COLO829 (cell line): Measurements from ENCODE around the gene MTCH1.

ENCODE experiments used
- DNase-seq: peaks from one replicate; pipeline ENCODE4 v3.0.0; 2012; ENCODE audit warnings: low spot score

Gene MTCH1

GRCh38 chr6:36926708-36927513 lies 59.1 kb downstream of the MTCH1 start:
- no peak for DNase-seq

- DNase-seq: no peak
Measured at GRCh38 chr6:36925809-36926208, 60.2 kb downstream of the MTCH1 start.

DNA sequence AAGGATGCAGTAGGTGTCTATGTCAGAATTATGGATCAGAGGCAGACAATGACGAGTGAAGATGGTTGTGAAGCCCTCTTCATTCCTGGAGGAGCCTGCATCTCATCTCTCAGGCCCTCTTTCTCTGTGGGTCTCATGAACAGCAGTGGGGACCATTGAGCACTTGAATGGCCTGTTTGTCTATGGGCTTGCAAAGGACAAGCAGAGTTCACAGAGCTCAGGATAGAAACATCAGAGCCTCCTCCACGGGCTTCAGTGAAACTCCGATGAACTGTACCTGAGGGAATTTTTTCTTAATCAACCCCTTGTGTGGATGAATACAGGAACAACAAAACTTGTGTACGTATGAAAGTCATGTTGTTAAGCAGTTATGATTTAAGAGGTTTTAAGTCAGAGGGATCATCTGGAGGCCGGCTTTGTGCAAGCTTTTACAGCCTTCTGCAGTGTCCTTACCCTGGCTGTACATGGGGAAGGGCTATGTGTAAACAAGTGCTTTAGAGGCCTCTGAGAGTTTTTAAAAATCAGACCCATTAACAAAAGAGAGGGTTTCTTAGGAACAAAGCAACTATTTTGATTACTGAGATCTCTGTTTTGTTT lies 61.1 kb downstream of the MTCH1 start:
- no peak for DNase-seq

DNA sequence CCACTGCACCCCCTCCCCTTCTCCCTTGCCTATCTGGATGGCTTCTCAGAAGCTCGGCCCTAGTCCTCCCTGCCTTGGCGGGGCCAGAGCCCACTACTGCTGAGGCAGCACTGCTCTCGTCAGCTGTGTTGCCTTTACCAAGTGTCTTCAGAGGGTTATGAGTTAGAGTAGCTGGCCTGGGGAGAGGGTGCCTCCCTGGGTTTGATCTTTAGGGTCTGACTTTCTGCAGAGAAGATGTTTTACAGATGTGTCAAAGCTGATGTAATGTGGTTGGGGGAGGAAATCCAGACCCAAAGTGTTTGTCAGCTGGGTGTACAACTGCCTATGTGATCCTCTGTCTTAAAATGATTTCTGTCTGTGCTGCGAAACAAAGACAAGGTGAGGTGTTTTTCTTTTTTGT lies 61.9 kb downstream of the MTCH1 start:
- no peak for DNase-seq

GRCh38 chr6:36920546-36920945 lies 65.5 kb downstream of the MTCH1 start:
- DNase-seq: no peak

DNA sequence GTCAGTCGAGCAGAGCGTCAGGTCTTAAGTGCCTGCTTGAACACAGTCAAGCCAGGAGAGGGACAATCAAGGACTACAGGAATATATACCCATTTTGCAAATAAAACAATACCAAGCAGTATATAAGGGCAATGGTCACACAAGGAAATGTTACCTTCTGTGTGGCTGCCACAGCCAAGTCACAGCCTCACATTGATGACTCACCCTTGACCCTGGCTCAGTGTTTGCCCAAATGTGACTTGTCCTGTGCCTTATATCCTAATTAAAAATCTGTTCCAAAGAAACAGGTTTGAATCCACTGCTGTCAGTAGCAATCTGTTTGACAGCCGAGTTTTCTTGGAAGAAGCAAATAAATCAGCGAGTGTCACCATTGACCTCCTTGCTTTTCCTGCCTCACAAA lies 65.9 kb downstream of the MTCH1 start:
- DNase-seq: no peak
